Activated T-helper 9 cell treated with anti-CD3 and anti-CD28 coated beads, Interleukin-2, amount 50 U/mL, for 16 hours (primary cell): ENCODE results near the gene TIAM1.
"Not testable (repeated sequence)": the region's sequence is repeated elsewhere in the genome, so short reads cannot be mapped to it uniquely, and the experiment has no call there.

Experiments
- DNase-seq: peaks from one replicate; pipeline ENCODE4 v3.0.0-alpha.2; 2020; ENCODE audit warnings: low read depth

Gene TIAM1

DNA sequence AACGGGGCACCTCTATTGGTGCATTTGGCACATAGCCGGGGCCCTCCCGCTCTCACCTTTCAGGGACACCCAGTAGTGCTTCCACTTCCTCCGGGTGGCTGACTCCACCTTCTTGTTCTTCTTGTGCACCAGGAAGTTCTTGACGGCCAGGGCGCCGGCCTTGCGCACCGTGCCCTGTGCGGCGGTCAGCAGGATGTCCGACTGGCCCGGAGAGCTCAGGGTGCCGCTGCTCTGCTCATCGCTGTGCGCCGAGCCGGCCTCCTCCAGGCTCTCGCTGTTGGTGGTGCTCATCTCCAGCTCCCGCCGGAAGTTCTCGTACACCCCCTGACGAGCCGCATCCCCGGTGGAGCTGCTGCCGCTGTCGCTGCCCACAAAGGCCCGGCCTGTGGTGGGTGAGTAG, 92.4 kb downstream of the TIAM1 start:
- no peak for DNase-seq

DNA sequence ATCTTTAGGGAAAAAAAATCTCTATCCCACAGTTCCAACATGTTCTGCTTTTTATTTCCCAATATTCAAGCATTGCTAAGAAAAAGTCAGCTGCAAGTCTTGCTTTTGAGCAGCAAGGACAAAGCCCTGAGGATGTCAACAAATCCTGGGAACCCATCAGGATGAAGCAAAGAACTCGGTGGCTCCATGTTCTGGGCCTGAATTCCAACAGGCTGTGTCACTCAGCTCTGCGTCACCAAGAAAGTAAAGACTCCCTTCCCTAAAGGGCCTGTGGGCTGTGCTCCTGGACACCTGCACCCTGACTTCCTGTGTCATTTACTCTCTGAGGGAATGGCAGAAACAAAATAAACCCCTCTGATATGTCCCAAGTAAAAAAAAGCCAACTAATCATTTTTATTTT, 95.5 kb downstream of the TIAM1 start:
- no peak for DNase-seq

DNA sequence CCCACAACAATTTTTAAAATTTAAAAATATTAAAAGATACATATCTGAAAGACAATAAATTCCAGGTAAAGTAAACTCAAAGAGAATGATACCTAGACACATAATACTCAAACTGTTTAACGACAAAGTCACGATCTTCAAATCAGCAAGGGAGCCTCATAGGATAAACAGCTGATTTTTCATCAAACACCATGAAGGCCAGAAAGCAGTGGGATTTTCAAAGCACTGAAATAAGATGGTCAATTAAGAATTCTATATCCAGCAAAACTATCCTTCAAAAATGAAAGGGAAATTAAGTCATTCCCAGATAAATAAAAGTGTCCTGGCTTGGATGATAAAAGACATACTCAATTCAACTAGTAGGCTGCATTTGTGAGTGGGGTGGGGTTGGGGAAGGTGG, 100.5 kb downstream of the TIAM1 start:
- no peak for DNase-seq

DNA sequence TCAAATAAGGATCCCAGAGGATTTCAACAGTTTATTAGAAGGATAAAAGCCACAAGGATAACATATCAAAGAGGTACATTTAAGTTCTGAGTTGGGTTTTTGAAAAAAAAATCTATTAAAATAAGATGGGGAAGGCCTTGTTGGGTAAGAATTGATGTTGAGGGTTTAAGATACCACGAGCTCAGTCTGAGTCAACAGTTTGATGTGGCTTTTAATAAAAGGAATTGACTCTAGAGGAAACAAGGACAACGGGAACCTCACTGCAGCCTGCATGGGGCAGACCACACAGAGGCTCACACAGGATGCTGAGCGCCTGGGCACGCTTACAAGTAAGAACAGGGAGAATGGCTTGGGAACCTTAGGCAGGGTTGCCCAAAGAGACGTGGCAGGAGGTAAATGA, 107.5 kb downstream of the TIAM1 start:
- no peak for DNase-seq

DNA sequence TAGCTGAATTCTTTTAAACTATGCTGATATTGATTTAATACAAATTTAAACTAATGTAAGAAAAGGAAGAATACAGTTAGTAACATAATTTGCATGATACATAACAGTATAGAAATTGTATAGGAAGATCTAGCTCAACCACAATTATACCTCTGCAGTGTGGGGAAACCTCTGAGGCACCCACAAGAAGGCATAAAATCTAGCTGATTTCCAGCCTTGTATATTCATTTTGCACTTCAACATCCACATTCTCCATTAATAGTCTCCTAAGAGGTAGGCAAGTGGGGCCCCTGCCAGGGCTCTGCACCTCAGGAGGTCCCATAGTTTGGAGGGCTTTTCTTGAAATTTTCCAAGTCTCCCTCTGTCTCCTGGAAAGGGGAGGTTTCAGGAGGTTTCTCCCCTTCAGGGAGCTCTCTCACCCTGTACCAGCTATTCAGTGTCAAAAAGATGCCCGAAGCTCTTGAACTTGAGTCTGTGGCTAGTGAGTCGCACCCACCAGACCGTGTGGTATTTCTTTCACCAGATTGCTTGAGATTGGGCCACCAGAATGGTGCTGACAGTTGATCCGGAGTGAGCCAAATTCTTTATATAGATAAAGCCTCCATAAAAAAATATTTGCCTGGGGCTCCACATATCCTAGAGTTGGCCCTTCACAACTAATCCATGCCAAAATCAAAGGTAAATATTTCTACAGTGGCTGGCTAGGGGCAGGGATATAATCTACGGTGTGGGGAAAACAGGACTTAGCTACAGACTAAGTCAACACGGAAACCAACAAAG, 108.2 kb downstream of the TIAM1 start:
- DNase-seq = no peak

DNA sequence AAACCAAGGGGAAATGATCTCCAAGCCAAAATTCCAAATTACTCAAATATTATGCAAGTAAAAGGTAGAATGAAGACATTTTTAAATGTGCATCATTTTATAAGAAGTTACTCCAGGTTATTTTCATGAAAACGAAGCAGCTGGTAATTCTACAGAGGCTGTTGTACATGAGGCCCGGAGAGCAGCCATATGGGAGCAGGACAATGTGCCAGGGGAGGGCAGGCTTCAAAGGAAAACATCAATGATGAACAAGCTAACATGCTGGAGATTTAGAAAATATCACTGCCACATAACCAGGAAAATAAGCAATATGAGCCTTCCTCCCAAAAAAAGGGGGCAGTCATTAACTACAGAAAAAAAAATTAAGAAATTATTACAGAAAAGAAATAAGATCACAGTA, 109.1 kb downstream of the TIAM1 start:
- DNase-seq = no peak

DNA sequence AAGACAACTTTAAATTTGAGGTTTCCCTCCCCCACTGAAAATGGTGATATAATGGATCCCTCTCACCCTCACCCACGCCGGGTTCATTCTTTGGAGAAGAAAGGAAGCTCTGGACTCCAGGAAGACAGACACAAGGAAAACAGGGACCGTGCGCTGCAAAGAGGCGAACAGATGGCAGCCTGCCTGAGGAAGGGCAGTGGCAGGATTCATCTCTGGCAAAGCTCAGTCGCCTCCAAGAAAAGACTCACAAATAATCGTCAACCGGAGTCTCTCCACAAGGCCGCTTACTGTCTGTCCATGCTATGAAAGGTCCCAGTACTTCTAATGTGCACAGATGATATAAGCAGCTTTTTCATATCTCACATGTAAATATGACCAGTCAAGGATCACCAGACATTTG, 110.3 kb downstream of the TIAM1 start:
- DNase-seq = no peak

DNA sequence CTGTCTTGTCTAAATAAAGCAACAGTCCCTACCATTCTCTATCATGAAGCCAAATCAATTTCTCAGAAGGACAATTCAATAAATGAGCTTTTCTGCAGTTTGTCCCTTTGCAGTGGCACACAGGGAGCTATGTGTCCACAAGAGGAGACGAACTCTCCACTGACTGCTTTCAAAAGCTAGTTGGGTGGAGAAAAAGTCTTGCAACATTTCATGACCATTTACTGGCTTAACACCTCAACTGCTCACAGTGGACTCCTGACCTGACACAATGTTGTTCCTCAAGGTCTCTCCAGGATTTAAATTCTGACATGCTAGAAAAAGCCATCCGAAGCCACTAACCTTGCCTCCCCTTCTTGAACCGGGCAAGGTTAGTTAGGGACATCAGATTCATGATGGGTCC, 111.7 kb downstream of the TIAM1 start:
- DNase-seq = no peak

DNA sequence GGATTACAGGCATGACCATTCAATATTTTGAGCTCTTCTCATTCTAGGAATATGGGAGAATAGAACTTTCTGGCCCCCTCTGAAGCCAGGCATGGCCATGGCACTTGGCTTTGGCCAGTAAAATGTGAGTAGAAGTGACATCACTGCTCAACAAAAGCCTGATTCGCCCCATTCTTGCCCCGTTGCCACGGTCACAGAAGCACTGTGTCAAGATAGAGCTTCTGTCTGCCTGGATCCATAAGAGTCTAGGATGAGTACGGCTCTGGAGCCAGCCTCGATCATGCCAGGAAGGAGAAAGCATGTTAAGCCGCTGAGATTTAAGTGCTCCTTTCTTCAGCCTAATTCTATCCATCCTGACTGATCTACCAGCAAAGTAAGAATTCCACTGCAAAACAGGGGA, 113.1 kb downstream of the TIAM1 start:
- DNase-seq = no peak

DNA sequence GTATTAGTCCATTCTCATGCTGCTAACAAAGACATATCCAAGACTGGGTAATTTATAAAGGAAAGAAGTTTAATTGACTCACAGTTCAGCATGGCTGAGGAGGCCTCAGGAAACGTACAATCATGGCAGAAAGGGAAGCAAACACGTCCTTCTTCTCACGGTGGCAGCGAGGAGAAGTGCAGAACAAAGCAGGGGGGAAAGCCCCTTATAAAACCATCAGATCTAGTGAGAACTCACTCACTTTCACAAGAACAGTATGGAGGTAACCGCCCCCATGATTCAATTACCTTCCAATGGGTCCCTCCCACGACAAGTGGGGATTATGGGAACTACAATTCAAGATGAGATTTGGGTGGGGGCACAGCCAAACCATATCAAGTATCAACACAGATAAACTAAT, 115.3 kb downstream of the TIAM1 start:
- DNase-seq = not testable (repeated sequence)

DNA sequence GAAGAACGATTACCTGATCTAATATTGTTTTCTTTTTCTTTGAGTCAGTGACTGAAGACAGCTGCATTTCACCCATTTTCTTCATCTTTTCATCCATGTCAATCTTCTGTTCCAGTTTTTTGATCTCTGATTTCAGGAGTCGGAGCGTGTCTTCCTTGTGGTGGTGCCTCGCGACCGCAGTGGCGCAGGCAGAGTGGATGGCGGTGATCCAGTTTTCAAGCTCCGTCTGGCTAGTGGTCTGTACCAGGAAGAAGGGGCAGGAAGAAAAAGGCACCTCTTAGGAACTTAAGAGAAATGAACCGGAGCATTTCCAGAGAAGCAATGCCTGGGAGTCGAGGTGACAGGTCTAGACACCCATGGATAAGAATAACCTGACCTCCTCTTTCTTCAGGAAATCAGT, 118.3 kb downstream of the TIAM1 start:
- no peak for DNase-seq

DNA sequence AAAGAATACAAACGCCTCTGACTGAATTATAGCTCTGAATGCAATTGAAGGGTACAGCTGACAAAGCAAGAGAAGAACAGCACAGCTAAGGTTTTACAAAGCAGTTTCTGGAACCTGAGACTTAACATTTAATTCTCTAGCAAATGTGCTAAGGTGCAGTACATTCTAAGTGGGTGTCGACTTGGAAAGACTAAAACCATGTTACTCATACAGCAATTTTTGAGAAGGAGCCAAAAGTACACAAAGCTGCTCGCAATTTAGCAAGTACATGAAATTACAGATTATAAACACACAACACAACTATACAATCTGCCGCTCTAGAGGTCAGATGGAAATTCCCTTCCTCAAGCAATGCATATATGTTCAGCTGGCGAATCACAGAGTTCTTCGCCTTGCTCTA, 121.9 kb downstream of the TIAM1 start:
- no peak for DNase-seq

DNA sequence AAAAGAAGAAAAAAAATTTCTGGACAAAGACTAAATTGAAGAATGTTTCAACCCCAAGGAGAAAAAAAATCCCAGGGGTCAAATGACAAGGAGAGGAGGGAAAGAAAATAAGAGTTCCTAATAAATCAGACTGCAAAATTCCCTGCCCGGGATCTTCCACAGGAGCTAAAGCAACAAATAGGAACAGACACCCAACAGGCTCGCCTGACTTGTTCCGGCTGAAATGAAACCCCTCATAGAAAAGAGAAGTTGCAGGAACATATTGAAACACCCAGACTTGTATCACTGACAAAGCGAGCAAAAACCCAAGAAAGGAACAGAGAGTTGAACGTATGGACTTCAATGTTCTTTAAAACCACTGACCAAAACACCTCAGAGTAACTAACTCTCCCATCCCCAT, 123.0 kb downstream of the TIAM1 start:
- no peak for DNase-seq

DNA sequence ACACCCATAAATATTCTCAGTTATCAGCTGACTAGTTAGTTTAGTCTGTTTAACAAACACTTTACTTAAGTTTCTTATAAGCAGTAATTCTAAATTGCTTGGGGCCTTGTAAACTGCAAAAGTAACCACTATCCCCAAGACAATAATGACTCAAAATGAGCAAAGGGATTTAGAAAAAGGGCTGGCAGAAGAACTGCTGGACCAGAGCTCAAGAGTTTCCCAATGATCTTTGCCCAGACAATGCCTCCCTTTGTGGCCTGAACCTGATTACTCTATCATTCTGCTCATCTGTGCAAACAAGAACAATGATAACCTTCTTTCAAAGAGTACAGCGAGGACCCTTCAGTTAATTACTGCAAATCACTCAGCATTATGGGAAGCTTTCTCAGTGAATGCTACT, 123.5 kb downstream of the TIAM1 start:
- no peak for DNase-seq

DNA sequence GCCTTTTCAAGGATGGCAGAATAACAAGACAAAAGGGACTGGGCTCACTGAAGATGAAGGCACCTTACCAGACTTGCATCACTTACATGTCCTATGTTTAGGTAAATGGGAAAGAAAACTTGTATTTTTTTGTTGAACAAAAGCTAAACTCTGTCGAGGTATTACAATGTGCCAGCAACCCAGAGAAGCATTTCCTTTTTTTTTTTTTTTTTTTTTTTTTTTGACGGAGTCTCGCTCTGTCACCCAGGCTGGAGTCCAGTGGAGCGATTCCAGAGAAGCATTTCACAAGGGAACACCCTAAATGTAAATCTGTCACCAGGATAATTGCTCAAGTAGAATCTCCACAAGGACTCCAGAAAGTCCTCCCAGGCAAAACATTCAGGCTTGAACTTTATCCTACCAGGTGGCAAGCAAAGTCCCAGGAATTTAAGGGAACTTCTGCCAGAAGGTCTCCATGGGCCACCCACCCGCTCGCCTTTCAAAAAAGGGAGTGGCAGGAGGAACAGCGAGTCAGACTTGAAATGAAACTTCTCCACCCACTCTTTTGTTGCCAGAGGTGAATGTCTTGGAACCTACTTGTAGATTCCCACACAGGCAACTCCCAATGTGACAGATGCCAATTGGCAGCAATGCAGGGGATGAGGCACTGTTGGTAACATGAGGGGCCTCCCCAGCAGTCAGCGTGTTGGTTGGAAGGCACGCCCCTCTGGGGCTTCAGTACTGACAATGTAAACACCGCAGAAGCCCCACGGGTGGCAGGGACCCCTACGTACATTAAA, 125.0 kb downstream of the TIAM1 start:
- DNase-seq = no peak

DNA sequence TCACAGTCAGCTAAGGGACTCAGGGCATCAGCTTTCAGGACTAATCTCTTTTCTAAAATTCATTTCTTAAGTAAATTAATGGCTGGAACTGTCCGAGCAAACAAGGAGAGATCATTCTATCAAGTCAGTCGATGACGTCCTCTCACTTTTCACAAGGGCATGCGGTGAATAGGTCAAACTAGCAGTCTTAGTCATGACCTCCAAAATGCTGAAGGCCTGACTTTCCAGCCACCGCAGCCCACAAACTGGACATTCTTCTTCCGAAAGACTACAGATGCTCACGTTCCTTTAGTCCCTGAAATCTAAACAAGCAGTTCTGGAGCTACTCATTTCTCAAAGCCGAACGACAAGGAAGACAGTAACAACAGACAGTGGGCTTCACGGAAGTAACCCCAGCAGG, 127.9 kb downstream of the TIAM1 start:
- no peak for DNase-seq

DNA sequence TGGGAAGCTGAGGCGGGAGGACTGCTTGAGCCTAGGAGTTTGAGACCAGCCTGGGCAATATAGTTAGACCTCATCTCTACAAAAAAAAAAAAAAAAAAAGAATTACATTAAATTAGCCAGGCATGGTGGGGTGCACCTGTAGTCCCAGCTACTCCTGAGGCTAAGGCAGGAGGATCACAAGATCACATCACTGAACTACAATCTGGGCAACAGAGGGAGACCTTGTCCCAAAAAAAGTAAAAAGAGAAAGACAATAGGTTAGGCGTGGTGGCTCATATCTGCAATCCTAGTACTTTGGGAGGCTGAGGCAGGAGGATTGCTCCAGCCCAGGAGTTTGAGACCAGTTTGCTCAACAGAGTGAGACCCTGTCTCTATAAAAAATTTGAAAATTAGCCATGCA, 130.3 kb downstream of the TIAM1 start:
- no peak for DNase-seq

DNA sequence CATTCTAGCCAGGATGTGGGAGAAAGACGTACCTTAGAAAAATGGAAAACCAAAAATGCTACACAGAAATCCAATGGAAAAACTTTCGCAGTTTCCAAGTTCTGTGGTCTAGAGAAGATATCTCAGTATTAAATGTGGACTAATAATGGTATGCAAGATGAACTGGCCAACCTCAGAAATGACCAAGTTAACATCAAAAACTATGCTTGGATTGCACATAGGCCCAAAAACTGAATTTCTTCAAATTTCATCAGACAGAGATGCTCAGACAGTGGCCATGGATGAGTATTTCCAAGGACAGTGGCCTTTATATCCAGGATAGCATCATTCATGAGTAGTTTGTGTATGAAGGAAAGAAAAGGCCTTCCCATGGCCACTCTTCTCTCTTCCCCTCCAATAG, 132.2 kb downstream of the TIAM1 start:
- no peak for DNase-seq

DNA sequence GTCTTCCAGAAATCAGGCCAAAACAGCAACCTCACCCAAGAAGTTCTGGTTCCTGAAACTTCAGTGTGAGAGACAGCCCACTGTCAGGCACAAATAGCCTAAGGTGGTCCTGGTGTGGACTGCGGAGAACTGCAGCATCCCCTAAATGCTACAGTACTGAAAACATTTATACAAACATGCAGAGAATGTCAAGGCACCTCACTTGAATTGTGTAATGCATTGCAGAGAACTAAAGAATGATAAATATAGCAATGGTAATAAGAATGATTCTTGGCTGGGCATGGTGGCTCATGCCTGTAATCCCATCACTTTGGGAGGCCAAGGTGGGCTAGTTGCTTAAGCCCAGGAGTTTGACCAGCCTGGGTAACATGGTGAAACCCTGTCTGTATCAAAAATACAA, 138.6 kb downstream of the TIAM1 start:
- no peak for DNase-seq

DNA sequence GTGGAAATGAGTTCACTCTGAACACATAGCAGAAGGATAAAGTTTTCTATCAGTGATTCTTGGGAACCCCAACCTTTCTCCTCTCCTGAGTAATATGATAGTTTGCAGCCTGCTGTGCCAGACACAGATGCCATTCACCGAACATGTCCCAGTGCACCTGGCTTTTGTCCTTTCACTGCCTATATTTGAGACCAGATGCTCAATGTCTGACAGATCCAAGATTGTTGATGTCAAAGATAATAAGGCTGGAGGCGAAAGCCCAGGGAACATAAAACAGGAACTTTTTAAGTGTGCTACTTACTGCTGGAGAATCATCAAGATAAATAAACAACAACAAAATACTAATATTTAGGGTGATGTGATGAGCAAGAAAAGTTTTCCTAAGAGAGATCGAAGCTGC, 139.3 kb downstream of the TIAM1 start:
- DNase-seq = no peak

DNA sequence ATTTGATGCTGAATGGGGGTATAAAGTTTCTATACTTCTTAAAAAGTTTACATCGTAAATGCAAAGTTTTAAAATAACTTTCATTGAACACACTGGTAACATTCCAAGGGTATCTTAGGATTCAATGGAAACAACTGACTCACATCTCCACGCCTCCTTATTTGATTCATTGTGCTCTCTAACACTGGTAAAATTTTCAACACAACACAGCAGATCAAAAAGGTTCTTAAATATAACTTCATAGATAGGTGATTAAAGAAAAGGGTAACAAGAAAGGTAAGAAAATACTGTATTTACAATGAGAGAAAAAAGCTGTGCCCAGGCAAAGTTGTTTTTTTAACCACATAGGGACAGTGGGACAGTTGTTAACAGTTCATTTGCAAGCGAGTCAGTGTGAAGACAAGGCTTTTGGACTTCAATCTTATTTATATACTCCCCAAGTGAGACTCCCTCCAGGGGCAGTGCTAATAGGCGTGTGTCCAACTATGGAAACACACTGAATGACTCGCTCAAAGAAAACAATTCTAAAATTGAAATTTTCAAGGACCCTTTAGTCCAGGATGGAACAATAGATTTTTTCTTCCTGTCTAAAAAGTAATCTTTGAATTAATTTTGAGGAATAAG, 140.5 kb downstream of the TIAM1 start:
- DNase-seq = no peak

DNA sequence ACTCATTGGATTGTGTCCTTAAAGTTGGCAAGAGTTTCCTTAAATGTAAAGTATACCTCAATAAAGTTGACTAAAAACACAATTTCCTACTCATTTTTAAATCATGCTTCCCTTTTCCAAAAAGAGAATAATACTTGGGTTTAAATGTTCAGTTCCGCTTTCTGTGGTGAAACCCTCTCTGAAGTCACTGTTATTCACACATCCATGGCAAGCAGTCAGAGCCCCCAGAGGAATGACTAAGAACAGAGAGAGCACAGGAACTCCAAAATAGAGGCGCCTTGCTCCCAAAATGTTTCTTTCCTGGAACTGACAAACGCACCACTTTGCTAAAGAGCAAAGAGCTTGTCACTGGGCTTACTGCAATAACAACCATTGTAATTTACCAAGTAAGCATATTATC, 142.5 kb downstream of the TIAM1 start:
- no peak for DNase-seq

DNA sequence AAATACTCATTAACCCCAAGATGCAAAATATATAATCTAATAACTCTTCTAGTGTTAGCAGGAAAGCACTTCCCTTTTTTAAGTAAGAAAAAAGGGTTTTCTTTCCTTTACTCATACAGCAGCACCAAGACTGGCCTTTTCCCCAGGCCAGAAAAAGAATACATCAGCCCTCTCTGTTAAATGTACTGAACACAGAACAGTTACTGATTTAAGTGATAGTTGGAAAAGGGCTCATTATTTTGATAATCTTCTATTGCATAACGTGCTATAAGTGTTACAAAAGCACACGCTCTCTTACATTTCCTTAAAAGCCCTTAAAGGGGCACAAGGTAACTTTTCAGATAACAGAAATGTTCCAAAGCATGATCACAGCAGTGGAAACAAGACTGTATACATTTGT, 142.9 kb downstream of the TIAM1 start:
- no peak for DNase-seq
